Measurements from ENCODE around the gene GLI3.

DNA sequence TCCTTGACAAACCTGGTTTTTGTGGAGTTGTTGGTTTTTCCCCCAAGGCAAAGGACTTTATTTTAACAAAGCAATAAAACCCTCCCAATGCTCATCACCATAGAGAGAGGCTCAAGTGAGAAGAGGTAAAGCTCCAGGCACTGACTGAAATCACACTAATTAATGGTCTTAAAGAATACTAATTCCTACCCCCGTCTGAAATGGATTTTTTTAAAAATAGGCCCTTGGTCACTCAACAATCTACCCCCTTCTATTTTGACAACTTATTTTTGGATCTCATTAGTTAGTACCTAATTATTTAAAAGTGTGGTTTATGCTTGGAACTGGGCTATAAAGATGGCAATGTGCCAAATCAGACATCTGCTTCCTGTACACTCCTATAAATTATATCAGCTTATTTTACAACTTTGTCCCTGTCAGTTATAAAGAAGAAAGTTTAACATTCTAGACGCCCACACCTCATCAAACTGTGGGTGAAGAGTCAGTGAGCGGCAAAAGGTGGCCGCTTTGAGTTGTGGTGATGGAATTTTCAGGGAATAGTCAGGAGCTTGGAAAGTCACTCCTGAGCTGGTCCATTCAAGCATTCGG lies 10.6 kb downstream of the GLI3 start:
- TF ChIP-seq POLR2AphosphoS5 (IDR thresholded peaks at IDR 0.05; ENCODE audit: low read depth, low read length): no peak
- TF ChIP-seq, protein P1, sequence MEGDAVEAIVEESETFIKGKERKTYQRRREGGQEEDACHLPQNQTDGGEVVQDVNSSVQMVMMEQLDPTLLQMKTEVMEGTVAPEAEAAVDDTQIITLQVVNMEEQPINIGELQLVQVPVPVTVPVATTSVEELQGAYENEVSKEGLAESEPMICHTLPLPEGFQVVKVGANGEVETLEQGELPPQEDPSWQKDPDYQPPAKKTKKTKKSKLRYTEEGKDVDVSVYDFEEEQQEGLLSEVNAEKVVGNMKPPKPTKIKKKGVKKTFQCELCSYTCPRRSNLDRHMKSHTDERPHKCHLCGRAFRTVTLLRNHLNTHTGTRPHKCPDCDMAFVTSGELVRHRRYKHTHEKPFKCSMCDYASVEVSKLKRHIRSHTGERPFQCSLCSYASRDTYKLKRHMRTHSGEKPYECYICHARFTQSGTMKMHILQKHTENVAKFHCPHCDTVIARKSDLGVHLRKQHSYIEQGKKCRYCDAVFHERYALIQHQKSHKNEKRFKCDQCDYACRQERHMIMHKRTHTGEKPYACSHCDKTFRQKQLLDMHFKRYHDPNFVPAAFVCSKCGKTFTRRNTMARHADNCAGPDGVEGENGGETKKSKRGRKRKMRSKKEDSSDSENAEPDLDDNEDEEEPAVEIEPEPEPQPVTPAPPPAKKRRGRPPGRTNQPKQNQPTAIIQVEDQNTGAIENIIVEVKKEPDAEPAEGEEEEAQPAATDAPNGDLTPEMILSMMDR (IDR thresholded peaks at IDR 0.05; ENCODE audit: control extremely low read depth in 1 of 3, insufficient read depth in 1 of 3, low read depth in 1 of 3, low read length in 3 of 3): no peak
- no peak for TF ChIP-seq TAF1 (IDR thresholded peaks at IDR 0.05; ENCODE audit: low read depth, low read length)
- no peak for TF ChIP-seq POLR2A (IDR thresholded peaks at IDR 0.05; ENCODE audit: control extremely low read depth in 1 of 2, low read depth in 2 of 2, low read length in 2 of 2)
- no peak for TF ChIP-seq SRF (IDR thresholded peaks at IDR 0.05; ENCODE audit: low read depth, low read length)
- no peak for TF ChIP-seq JUN (IDR thresholded peaks at IDR 0.05; ENCODE audit: low read depth, low read length)
- no peak for TF ChIP-seq KDM1A (IDR thresholded peaks at IDR 0.05; ENCODE audit: borderline replicate concordance, low read length)
- no peak for TF ChIP-seq ATF2 (IDR thresholded peaks at IDR 0.05; ENCODE audit: low read length)
- TF ChIP-seq YY1 (IDR thresholded peaks at IDR 0.05; ENCODE audit: low read depth, low read length): no peak
- TF ChIP-seq CBX8 (IDR thresholded peaks at IDR 0.05; ENCODE audit: borderline replicate concordance, low read depth, low read length): no peak
- TF ChIP-seq CBX5 (IDR thresholded peaks at IDR 0.05; ENCODE audit: low read depth, low read length): no peak
